Hippocampal formation (tissue), 2 donors: ENCODE results near the gene AXDND1.
"Not testable (repeated sequence)": the region's sequence is repeated elsewhere in the genome, so short reads cannot be mapped to it uniquely, and the experiment has no call there.

Experiments
- DNase-seq, 2 donors: peaks; one replicate each; lab custom pipeline; 2025; lab: John Stamatoyannopoulos, UW

The AXDND1 gene

GRCh38 chr1:179366093-179366800, 476 bp downstream of the AXDND1 start:
- DNase-seq: peak in 1 of 2 donors; percentile 18

- peak in 1 of 2 donors; percentile 72 for DNase-seq
These were observed 4.1 kb downstream of the AXDND1 start for GRCh38 chr1:179369751-179370341.

- no peak for DNase-seq
These were observed 6.4 kb downstream of the AXDND1 start for GRCh38 chr1:179372160-179372559.

- no peak for DNase-seq
These were observed 10.5 kb downstream of the AXDND1 start for GRCh38 chr1:179376223-179376622.

- DNase-seq: no peak
These were observed 14.5 kb downstream of the AXDND1 start for GRCh38 chr1:179380299-179380698.

- DNase-seq: no peak
These were observed 18.3 kb downstream of the AXDND1 start for GRCh38 chr1:179384027-179384426.

GRCh38 chr1:179385510-179385909, 19.7 kb downstream of the AXDND1 start:
- no peak for DNase-seq

- no peak for DNase-seq
These were observed 27.9 kb downstream of the AXDND1 start for GRCh38 chr1:179393721-179394120.

GRCh38 chr1:179399399-179399798, 33.6 kb downstream of the AXDND1 start:
- DNase-seq: not testable (repeated sequence)

- not testable (repeated sequence) for DNase-seq
These were observed 52.0 kb downstream of the AXDND1 start for GRCh38 chr1:179417760-179418159.

GRCh38 chr1:179418706-179419105, 52.9 kb downstream of the AXDND1 start:
- DNase-seq: not testable (repeated sequence)

- DNase-seq: no peak
These were observed 58.8 kb downstream of the AXDND1 start for GRCh38 chr1:179424610-179425009.

GRCh38 chr1:179425186-179425585, 59.4 kb downstream of the AXDND1 start:
- no peak for DNase-seq

GRCh38 chr1:179437171-179437570, 71.4 kb downstream of the AXDND1 start:
- no peak for DNase-seq

- not testable (repeated sequence) for DNase-seq
These were observed 73.9 kb downstream of the AXDND1 start for GRCh38 chr1:179439646-179440045.

GRCh38 chr1:179440301-179440700, 74.5 kb downstream of the AXDND1 start:
- DNase-seq: not testable (repeated sequence)

GRCh38 chr1:179440971-179441370, 75.2 kb downstream of the AXDND1 start:
- DNase-seq: no peak

- DNase-seq: no peak
These were observed 75.7 kb downstream of the AXDND1 start for GRCh38 chr1:179441501-179441900.

- DNase-seq: not testable (repeated sequence)
These were observed 77.1 kb downstream of the AXDND1 start for GRCh38 chr1:179442846-179443245.

- DNase-seq: no peak
These were observed 79.8 kb downstream of the AXDND1 start for GRCh38 chr1:179445593-179445992.

- DNase-seq: no peak
These were observed 81.7 kb downstream of the AXDND1 start for GRCh38 chr1:179447489-179447888.

- DNase-seq: no peak
These were observed 82.8 kb downstream of the AXDND1 start for GRCh38 chr1:179448437-179449149.
